Measurements from ENCODE around the gene TEKT3. TPM values are rescaled to one million over a fixed set of nuclear protein-coding genes. Genes with fewer than 3 reads are reported as not detected.

TEKT3 gene
- total RNA-seq, 6 experiments from 2014 or later = not detected

DNA sequence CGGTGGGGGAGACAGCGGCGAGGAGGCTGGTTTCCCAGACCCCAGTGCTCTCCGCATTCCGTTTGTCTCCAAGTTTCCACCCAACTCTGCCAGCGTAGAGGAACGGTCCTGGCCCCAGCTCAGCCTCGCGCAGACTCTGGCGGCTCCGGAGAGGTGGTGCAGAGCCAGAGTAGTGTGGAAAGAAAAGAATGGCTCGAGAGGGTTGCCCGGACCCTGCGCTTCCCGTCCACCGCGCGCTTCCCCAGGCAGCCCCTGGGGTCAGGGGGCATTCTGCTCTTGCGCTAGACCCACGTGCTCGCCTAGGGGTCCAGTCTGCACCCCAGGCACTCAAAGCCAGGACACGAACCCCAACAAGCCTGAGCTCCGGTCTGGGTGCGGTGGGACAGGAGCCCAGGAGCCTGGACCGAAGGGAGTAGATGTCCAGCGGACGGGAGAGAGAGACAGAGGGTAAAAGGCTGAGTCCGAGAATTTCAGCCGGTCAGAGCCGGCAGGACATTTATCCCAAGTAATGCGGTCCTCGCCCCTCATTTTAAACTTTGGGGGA is 80.1 kb downstream of the TEKT3 start:
- ATAC-seq = peak; percentile 6 to 22 (median 13)
- peak in 2 of 3 donors; percentile 37 to 49 for DNase-seq
- H3K9me3 ChIP-seq = no peaks in the 10 kb centered on the region
- H3K27me3 ChIP-seq = no peaks in the 10 kb centered on the region
- 6% methylated on average over 18 of the region's 32 CpGs for WGBS (ENCODE audit: insufficient coverage, low coverage, low lambda C conversion rate, missing lambda C conversion rate)
- peak overlapping the region; percentile 44 to 83 (median 58) for H3K27ac ChIP-seq
- intact Hi-C loops (cut with DNase I) = loop anchor here in 1 of 2 donors (10.0 kb wide), 1 partner anchor 243 kb away; no protein-coding TSS in a partner anchor
- H3K4me3 ChIP-seq = peak overlapping the region; percentile 45 to 54 (median 50)
- H3K4me1 ChIP-seq = peaks cover 0 to 7% (median 0%) of the 10 kb centered on the region in 4 donors
- TF ChIP-seq POLR2A (IDR thresholded peaks at IDR 0.05) = no peak
- TF ChIP-seq, protein P1, sequence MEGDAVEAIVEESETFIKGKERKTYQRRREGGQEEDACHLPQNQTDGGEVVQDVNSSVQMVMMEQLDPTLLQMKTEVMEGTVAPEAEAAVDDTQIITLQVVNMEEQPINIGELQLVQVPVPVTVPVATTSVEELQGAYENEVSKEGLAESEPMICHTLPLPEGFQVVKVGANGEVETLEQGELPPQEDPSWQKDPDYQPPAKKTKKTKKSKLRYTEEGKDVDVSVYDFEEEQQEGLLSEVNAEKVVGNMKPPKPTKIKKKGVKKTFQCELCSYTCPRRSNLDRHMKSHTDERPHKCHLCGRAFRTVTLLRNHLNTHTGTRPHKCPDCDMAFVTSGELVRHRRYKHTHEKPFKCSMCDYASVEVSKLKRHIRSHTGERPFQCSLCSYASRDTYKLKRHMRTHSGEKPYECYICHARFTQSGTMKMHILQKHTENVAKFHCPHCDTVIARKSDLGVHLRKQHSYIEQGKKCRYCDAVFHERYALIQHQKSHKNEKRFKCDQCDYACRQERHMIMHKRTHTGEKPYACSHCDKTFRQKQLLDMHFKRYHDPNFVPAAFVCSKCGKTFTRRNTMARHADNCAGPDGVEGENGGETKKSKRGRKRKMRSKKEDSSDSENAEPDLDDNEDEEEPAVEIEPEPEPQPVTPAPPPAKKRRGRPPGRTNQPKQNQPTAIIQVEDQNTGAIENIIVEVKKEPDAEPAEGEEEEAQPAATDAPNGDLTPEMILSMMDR (IDR thresholded peaks at IDR 0.05) = no peak
- no peaks in the 10 kb centered on the region for H3K36me3 ChIP-seq

DNA sequence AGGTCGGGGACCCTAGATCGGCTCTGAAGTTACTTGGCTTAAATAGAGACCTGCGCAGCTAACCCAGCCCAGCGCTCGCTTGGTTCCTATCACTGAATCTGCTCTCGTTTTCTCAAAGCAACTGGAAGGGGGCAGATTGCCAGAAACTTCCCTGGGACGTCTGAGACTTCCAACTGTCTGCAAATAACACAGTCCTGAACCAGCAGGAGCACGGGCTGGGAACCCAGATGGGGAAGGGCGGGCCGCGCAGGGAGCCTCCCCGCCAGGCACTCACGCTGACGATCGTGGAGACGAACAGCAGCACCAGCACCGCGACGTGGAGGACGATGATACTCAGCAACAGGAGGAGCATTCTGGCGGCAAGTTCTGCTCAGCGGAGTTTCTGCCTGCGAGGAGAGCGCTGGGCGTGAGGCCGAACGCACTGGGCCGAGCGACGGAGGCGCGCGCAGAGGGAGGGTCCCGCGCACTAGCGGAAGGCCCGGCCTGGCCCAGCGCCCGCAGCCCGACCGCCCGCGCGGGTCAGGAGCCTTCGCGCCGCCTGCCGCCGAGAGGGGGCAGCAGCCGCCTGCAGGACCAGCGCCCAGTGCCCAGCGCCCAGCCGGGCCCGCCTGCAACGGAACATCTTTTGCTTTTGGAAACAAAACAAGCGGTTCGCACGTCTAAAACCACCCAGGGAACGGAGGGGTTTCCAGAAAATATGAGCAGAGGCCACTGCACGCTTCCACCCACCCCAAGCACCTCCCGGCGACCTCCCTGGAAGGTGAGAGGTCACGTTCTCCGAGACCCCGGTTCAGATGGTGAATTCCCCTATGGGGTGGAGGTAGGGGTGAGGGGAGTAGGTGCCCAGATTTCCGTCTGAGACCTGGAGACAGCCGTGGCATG is 80.8 kb downstream of the TEKT3 start:
- no peaks in the 10 kb centered on the region for H3K27me3 ChIP-seq
- intact Hi-C loops (cut with DNase I) = loop anchor here in 1 of 2 donors (10.0 kb wide), 1 partner anchor 244 kb away; no protein-coding TSS in a partner anchor
- WGBS (ENCODE audit: insufficient coverage, low coverage, low lambda C conversion rate, missing lambda C conversion rate) = 2% methylated on average over 15 of the region's 67 CpGs
- peak overlapping the region; percentile 45 to 83 (median 58) for H3K27ac ChIP-seq
- H3K4me1 ChIP-seq = peaks cover 0 to 7% (median 0%) of the 10 kb centered on the region in 4 donors
- H3K36me3 ChIP-seq = no peaks in the 10 kb centered on the region
- TF ChIP-seq POLR2A (IDR thresholded peaks at IDR 0.05) = peak; percentile 38
- TF ChIP-seq, protein P1 (IDR thresholded peaks at IDR 0.05) = peak; percentile 90 to 95 (median 92)
- no peaks in the 10 kb centered on the region for H3K9me3 ChIP-seq
- ATAC-seq = peak; percentile 81 to 89 (median 85)
- peak overlapping the region; percentile 45 to 54 (median 50) for H3K4me3 ChIP-seq
- peak; percentile 81 to 88 (median 81) for DNase-seq

DNA sequence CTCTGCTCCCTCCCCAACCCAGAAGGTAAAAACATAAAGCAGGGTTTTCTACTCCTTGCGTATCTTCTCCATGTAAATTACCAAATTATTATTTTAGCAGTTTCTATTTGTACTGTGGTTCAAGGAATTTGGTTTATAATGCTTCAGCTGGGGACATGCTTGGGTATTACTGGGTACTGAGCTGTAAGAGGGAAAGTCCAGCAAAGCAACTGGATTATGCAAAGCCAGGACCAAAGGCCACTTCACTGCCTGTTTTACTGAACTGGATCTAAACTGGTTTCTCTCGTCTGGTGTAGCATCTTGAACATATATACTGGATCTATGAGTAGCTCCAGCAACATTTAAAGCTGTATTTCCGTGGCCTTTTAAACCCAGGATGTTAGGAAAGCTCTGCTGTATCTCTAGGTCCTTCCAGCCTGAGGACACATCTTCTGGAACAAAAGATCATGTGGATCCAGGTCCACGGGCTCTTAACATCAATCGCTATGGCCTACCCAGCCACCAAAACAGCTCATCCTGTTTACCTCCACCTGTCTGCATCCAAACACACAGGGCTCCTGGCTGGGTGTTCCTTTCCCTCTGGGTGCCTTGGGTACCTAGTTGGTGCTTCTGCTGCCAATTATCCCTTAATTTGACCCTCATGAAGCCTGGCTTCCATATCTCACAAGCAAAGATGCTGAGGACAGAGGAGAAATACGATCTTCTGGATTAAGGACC is 83.4 kb downstream of the TEKT3 start:
- peaks cover 0 to 7% (median 0%) of the 10 kb centered on the region in 4 donors for H3K4me1 ChIP-seq
- no peak for DNase-seq
- H3K4me3 ChIP-seq = no peak overlapping the region
- intact Hi-C loops (cut with DNase I) = no loop called here
- TF ChIP-seq POLR2A (IDR thresholded peaks at IDR 0.05) = no peak
- TF ChIP-seq, protein P1 (IDR thresholded peaks at IDR 0.05) = no peak
- H3K36me3 ChIP-seq = no peaks in the 10 kb centered on the region
- H3K9me3 ChIP-seq = no peaks in the 10 kb centered on the region
- no peak for ATAC-seq
- H3K27ac ChIP-seq = no peak overlapping the region
- WGBS (ENCODE audit: insufficient coverage, low coverage, low lambda C conversion rate, missing lambda C conversion rate) = 73% methylated on average over 4 of the region's 6 CpGs
- no peaks in the 10 kb centered on the region for H3K27me3 ChIP-seq

DNA sequence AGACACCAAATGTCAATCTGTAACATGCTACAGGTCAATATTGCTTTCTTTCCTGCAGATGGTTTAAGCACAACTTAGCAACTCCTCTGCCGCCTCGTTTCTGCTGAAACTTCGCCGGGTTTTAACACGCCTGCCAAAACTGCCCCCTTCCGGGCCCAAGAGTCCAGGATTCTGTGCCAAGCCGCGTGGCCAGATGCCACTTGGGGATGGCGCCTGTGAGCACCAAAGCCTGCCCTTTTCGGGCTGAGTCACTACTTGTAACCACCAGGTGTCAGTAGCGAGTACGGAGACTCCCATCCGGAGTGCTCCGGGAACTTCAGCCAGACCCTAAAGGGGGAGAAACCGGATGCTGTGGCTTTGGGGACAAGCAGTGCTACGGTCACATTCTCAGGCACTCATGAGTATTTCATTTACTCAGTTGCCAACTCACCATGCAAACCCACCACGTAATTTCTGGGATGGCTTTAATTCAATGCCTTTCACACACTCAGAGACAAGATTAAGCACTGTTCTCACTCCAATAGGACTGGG is 84.1 kb downstream of the TEKT3 start:
- ATAC-seq (peak; percentile 72 to 82 (median 76)), DNase-seq (peak; percentile 78 to 82 (median 79))
- Histone ChIP-seq H3K36me3 (no peaks in the 10 kb centered on the region), H3K4me3 (no peak overlapping the region), H3K4me1 (peaks cover 0 to 7% (median 0%) of the 10 kb centered on the region in 4 donors), H3K27ac (no peak overlapping the region), H3K27me3 (peaks cover 0 to under 1% of the 10 kb centered on the region in 2 donors), H3K9me3 (no peaks in the 10 kb centered on the region)
- 0% methylated on average over 7 of the region's 17 CpGs for WGBS (ENCODE audit: insufficient coverage, low coverage, low lambda C conversion rate, missing lambda C conversion rate)
- TF ChIP-seq POLR2A (IDR thresholded peaks at IDR 0.05) = no peak
- TF ChIP-seq, protein P1 (IDR thresholded peaks at IDR 0.05) = peak; percentile 77 to 96 (median 93)
- intact Hi-C loops (cut with DNase I) = no loop called here
